Cortex of kidney (tissue), 1 donor: ENCODE measurements around the gene AAGAB.
"Not testable (repeated sequence)": the region's sequence is repeated elsewhere in the genome, so short reads cannot be mapped to it uniquely, and the experiment has no call there.

Experiments
- DNase-seq: peaks from one replicate; lab custom pipeline; 2025; lab: John Stamatoyannopoulos, UW

The AAGAB gene

GRCh38 chr15:67173005-67173404, 81.5 kb downstream of the AAGAB start:
- no peak for DNase-seq

GRCh38 chr15:67172172-67172571, 82.3 kb downstream of the AAGAB start:
- no peak for DNase-seq

DNA sequence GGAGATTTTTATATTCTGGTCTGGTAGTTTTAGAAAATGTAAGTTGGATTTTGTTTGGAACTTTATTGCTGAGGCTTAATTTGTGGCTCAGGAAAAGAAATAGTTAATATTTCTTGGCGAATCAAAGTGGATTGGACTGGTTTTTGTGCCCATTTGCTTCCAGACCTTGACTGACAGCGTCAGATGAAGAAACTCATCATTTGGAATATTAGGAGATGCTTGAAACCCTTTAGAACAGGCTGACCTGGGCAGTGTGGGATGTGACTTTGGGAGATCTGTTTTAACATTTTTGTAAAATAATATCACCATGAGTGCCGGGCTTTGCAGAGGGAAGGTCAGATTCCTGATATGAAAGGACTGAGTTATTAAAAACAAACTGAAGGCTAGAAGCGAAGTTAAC, 83.0 kb downstream of the AAGAB start:
- no peak for DNase-seq

DNA sequence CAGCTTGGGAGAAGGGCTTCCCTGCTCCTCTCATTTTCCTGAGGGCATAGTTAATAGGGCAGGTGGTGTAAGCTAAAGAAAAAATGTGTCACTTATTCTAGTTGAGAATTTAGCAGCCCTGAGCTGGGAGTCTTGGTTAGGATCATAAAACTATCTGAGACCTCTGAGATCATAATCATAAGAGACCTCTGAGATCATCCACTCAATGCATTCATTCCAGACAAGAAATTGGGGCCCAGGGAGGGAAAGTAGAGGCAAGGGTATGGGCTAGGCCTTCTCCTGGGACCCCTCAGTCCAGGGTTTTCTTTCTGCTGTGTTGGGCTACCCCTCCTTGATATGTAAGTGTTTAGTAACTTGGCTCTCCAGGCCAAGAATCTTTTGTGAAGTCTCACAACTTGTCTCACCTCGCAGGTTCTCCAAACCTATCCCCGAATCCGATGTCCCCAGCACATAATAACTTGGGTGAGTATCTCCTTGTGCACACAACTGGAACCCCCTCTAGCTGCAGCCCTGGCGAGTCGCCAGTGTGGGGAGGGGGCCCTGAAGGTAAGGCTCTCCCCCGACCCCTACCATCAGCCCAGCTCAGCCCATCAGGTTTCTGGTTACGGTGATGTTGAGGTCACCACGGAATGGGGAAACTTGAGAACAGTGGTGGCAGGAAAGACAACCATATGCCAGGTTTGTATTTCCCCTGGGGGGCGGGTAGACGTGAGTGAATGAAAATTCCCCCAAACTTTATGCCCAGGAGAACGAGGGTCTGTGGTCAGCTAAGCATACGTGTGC, 84.1 kb downstream of the AAGAB start:
- DNase-seq = no peak

GRCh38 chr15:67168694-67169093, 85.8 kb downstream of the AAGAB start:
- no peak for DNase-seq

DNA sequence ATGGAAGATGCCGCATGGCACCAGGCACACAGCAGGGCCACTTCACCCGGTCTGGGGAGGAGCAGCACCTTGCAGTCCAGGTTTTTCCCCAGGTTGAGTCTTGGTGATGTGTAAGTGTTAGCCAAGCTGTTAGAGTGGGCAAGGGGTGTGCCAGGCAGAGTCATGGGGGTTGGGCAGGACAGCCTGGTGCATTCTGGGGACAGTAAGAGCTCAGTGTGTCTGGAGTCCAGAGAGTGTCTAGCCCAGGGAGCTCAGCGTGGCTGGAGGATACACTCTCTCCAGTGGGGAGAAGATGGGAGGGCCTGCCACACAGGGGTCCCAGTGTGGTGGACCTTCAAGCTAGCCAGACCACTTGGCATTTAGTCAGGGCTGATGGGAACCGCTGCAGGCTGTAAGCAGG, 87.4 kb downstream of the AAGAB start:
- DNase-seq = no peak

- DNase-seq = no peak
These were observed 88.0 kb downstream of the AAGAB start for GRCh38 chr15:67166280-67167009.

- DNase-seq = no peak
These were observed 88.9 kb downstream of the AAGAB start for GRCh38 chr15:67165254-67166253.

GRCh38 chr15:67164811-67165253, 89.6 kb downstream of the AAGAB start:
- no peak for DNase-seq

- DNase-seq = no peak
These were observed 90.1 kb downstream of the AAGAB start for GRCh38 chr15:67164401-67164791.

- no peak for DNase-seq
These were observed 91.3 kb downstream of the AAGAB start for GRCh38 chr15:67163180-67163579.

DNA sequence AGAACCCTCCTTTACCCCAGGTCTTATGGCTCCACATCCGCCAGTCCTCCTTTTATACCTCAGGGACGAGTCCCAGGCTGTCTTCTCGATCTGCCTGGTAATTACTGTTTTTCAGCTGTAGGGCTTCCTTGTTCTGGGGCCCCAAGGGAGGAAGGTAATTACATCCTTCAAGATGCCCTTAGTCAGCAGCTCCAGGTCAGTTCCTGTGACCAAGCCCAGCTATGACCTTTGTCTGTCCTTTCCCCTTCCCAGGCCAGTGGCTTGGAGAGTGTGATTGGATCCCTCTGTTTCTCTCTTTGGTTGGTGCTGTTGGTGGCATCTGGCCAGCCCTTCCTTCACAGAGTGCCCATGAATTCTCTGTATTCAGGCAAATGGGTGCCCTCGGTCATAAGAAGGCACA, 92.6 kb downstream of the AAGAB start:
- DNase-seq = no peak

GRCh38 chr15:67161412-67161811, 93.0 kb downstream of the AAGAB start:
- no peak for DNase-seq

GRCh38 chr15:67158367-67158766, 96.1 kb downstream of the AAGAB start:
- no peak for DNase-seq

- DNase-seq = no peak
These were observed 96.8 kb downstream of the AAGAB start for GRCh38 chr15:67157521-67158252.

DNA sequence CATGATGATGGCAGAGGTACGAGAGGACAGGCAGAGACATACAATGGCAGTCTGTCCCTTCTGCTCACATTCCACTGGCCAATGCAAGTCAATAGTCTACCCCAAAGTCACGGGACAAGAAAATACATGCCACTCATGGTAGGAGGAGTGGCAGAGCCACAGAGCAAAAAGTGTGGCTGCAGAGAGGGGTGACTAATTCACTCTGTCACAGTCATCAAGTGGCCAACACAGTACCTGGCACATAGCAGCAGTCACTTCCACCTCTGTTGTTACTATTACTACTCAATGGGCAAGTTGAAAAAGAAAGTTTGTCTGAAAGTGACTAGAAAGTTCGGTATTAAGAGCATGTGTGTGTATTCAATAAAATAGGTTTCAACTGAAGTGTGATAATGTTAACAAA, 97.6 kb downstream of the AAGAB start:
- DNase-seq = no peak

DNA sequence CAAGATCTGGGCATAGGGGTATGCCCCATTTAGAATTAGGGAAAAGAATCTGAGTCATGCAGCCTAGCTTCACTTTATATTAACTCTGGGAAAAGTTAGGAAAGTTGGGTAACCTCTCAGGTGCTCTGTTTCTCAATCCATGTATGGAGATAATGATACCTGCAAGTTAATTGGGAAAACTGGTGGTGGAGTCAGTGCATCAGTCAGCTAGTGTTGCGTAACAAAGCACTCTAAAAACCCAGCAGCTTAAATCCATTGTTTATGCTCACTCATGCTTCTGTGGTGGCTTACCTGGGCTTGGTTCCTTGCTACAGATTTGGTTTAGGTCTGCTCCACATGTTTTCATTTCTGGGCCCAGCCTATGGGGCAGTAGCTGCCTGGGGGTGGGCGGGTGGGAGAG, 98.0 kb downstream of the AAGAB start:
- DNase-seq = no peak

DNA sequence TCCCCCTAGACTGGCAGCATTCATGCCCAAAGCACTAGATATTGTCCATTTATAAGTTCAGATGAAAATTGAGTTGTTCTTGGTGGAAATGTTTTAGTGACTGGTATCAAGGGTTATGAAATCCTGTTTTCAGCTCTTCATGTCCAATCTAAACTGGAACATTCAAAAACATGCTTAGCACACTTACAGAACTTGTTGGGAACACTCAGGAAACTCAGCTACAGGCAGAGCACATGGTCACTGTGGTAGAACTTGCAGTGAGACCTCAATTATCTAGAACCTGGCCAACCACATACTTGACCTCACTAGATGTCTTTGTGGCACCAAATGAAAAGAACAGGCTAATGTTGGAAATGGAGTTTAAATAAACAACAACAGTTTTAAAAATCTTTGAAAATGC, 100.2 kb downstream of the AAGAB start:
- no peak for DNase-seq

- not testable (repeated sequence) for DNase-seq
These were observed 101.4 kb downstream of the AAGAB start for GRCh38 chr15:67153044-67153443.

- DNase-seq = no peak
These were observed 102.0 kb downstream of the AAGAB start for GRCh38 chr15:67152429-67152828.
